Neural progenitor cell (in vitro differentiated cells): Measurements from ENCODE around the gene STEAP3.

ENCODE experiments used
- EZH2 ChIP-seq: fragments of 200-600 bp; sonication (generic); IDR thresholded peaks from 2 replicates; pipeline ENCODE4 v1.6.1; 2017; ENCODE audit warnings: antibody characterized with exemption, mild to moderate bottlenecking, moderate library complexity
- TF ChIP-seq, protein P1 (sequence below): fragments of 200-600 bp; sonication (generic); IDR thresholded peaks from 2 replicates; pipeline ENCODE4 v1.5.1; 2017; ENCODE audit warnings: antibody characterized with exemption, mild to moderate bottlenecking

DNA sequence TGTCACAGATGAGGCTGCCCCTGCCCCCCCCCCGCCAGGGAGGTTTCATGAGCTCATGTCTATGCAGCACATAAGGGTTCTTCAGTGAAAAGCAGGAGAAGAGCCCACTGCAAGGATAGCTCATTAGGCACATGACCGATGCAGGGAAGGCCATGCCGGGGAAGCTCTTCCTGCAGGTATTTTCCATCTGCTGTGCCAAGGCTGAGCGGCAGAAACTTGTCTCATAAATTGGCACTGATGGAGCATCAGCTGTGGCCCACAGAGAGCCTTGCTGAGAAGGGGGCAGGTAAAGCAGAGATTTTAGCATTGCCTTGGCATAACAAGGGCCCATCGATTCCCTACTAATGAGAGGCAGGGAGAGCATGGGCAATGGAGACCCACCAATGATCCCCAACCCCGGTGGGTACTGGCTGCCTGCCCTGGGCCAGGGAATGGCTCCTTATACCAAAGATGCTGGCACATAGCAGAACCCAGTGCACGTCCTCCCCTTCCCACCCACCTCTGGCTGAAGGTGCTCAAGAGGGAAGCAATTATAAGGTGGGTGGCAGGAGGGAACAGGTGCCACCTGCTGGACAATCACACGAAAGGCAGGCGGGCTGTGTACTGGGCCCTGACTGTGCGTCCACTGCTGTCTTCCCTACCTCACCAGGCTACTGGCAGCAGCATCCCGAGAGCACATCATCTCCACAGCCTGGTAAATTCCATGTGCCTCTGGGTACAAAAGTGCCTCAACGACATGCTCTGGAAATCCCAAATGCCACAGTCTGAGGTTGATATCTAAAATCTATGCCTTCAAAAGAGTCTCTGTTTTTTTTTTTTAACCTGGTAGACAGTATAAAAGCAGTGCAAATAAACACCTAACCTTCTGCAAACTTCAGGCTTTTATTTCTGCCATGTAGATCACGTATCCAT is 41.4 kb downstream of the STEAP3 start:
- TF ChIP-seq, protein P1, sequence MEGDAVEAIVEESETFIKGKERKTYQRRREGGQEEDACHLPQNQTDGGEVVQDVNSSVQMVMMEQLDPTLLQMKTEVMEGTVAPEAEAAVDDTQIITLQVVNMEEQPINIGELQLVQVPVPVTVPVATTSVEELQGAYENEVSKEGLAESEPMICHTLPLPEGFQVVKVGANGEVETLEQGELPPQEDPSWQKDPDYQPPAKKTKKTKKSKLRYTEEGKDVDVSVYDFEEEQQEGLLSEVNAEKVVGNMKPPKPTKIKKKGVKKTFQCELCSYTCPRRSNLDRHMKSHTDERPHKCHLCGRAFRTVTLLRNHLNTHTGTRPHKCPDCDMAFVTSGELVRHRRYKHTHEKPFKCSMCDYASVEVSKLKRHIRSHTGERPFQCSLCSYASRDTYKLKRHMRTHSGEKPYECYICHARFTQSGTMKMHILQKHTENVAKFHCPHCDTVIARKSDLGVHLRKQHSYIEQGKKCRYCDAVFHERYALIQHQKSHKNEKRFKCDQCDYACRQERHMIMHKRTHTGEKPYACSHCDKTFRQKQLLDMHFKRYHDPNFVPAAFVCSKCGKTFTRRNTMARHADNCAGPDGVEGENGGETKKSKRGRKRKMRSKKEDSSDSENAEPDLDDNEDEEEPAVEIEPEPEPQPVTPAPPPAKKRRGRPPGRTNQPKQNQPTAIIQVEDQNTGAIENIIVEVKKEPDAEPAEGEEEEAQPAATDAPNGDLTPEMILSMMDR: peak; percentile 83
- TF ChIP-seq EZH2: no peak
